SK-N-SH treated with all-trans-retinoic acid at 6 μM for 48 hours (cell line): ENCODE data around the gene FGGY.

Experiments used
- ARNTL ChIP-seq: fragments of 450-650 bp; formaldehyde crosslinking; IDR thresholded peaks from 2 replicates; pipeline ENCODE4 v1.5.0; 2020; ENCODE audit warnings: low read depth, mild to moderate bottlenecking, moderate library complexity, borderline replicate concordance
- CREB5 ChIP-seq: fragments of 250-450 bp; sonication (Bioruptor Pico); IDR thresholded peaks from 2 replicates; pipeline ENCODE4 v1.5.1; 2020; ENCODE audit warnings: low read depth, mild to moderate bottlenecking, moderate library complexity
- TOX ChIP-seq: fragments of 250-450 bp; sonication (Bioruptor Pico); IDR thresholded peaks from 2 replicates; pipeline ENCODE4 v1.8.0; 2021; ENCODE audit warnings: mild to moderate bottlenecking, moderate library complexity, borderline replicate concordance
- ZFP3 ChIP-seq: fragments of 250-450 bp; sonication (Bioruptor Pico); IDR thresholded peaks from 2 replicates; pipeline ENCODE4 v1.5.0; 2020; ENCODE audit warnings: mild to moderate bottlenecking, moderate library complexity

GRCh38 chr1:59595774-59596173 is 298.9 kb downstream of the FGGY start:
- TF ChIP-seq ARNTL (no peak), ZFP3 (CRISPR knock-in tag) (no peak), CREB5 (CRISPR knock-in tag) (no peak), TOX (CRISPR knock-in tag) (no peak)
